Esophagus muscularis mucosa (tissue), 4 donors: ENCODE measurements around the gene GPR180.

Experiments
- EP300 ChIP-seq: sonication (generic); formaldehyde crosslinking; IDR thresholded peaks from one replicate; pipeline ENCODE4 v1.6.1; 2017; ENCODE audit warnings: antibody characterized with exemption
- POLR2A ChIP-seq: fragments of 450-650 bp; IDR thresholded peaks from one replicate; pipeline ENCODE4 v1.6.1; 2017; ENCODE audit warnings: antibody characterized with exemption, moderate library complexity, mild to moderate bottlenecking, low read depth
- TF ChIP-seq, protein P1 (sequence below), 3 experiments: fragments of 200-600 bp in 2 of 3; fragments of 450-650 bp in 1 of 3; sonication (generic) in 2 of 3; IDR thresholded peaks; one replicate each; pipeline ENCODE4 v1.5.1; 2017 to 2019; ENCODE audit warnings: antibody characterized with exemption in 3 of 3, mild to moderate bottlenecking in 2 of 3, moderate library complexity in 1 of 3

DNA sequence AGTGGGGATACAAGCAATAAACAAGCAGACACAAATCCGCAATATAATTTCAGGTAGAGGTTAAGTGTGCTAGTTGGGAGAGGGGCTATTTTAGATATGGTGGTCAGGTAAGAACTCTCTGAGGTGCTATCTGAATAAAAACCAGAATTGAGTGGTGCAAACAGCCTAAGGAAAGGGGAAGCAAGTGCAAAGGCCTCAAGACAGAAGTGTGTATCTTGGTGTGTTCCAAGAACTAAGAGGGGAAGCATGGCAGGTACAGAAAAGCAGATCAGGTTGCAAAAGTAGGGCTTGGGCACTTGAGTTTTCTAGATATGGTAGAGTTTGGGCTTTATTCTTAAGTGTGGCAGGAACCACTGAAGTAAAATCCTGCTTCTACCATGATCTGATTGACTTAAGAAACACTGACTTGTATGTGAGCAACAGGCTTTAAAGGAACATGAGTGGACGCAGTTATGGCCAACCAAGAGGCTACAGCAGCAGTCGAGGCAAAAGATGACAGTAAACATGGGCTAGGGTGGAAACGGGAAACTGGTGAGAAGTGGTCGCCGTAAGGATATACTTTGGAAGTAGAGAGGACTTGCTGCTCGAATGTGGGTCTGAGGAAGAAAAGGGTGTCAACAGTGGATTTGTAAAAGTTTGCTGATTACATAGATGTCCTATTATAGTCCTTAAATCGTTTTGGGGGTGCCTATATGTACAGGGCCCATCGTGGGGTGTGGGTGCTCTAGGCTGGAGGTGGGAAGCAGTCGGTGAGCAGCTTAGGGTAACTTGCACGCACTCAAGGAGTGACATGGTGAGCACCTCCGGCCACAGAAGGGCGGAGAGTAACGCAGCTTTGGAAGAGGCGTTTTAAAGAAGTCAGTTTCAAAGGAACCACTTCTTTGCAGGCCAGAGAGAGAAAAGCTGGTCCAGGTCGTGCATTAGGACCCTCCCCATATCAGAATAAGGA lies 6.4 kb upstream of the GPR180 start:
- TF ChIP-seq, protein P1, sequence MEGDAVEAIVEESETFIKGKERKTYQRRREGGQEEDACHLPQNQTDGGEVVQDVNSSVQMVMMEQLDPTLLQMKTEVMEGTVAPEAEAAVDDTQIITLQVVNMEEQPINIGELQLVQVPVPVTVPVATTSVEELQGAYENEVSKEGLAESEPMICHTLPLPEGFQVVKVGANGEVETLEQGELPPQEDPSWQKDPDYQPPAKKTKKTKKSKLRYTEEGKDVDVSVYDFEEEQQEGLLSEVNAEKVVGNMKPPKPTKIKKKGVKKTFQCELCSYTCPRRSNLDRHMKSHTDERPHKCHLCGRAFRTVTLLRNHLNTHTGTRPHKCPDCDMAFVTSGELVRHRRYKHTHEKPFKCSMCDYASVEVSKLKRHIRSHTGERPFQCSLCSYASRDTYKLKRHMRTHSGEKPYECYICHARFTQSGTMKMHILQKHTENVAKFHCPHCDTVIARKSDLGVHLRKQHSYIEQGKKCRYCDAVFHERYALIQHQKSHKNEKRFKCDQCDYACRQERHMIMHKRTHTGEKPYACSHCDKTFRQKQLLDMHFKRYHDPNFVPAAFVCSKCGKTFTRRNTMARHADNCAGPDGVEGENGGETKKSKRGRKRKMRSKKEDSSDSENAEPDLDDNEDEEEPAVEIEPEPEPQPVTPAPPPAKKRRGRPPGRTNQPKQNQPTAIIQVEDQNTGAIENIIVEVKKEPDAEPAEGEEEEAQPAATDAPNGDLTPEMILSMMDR (IDR thresholded peaks at IDR 0.05): no peak
- no peak for TF ChIP-seq POLR2A
- no peak for TF ChIP-seq EP300
